GM18867 (cell line): ENCODE measurements around the gene MRPL54.
"Not testable (repeated sequence)": the region's sequence is repeated elsewhere in the genome, so short reads cannot be mapped to it uniquely, and the experiment has no call there.

ENCODE experiments used
- ATAC-seq: cut with Tn5 transposase; IDR thresholded peaks from one replicate; pipeline ENCODE4 v1.9.1; 2021; ENCODE audit warnings: mild to moderate bottlenecking, moderate library complexity; ENCODE audit not compliant: unreplicated experiment

MRPL54 gene

GRCh38 chr19:3740431-3740830, 22.1 kb upstream of the MRPL54 start:
- ATAC-seq = no peak

DNA sequence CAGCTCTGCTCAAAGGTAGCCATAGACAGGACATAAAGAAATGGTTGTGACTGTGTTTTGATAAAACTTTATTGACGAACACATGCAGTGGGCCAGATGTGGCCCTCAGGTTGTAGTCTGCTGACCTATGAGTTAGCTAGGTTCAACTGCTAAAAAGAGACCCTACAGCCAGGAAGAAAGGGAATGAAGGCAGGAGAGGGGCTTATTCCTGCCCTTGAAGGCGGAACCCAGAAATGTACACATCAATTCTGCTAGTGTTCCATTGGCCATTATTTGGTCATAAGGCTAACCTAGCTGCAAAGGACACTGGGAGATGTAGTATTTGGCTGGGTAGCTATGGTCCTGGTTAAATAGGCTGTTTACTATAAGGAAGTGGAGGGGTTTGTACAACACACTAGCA, 19.0 kb upstream of the MRPL54 start:
- ATAC-seq = no peak

- no peak for ATAC-seq
Measured at GRCh38 chr19:3745363-3746045, 17.0 kb upstream of the MRPL54 start.

GRCh38 chr19:3746371-3747056, 16.0 kb upstream of the MRPL54 start:
- no peak for ATAC-seq

- ATAC-seq = no peak
Measured at GRCh38 chr19:3748965-3749364, 13.5 kb upstream of the MRPL54 start.

DNA sequence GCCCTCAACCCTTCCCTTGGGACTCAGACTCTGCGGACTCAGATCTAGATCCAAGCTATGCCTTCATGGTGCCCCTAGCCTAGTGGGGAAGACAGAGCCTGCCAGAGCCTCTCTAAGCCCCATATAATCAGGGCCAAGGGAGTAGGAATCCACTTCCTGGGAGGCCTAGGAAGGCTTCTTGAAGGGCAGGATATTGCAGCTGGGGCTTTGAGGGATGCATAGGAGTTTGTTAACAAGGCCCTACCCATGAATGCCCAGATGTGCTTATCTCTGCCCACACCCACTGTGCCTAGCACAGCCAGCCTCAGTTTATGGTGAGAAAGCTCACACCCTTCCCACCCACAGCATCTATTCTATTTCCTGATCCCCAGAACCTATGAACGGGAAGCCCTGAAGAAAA, 12.3 kb upstream of the MRPL54 start:
- no peak for ATAC-seq

DNA sequence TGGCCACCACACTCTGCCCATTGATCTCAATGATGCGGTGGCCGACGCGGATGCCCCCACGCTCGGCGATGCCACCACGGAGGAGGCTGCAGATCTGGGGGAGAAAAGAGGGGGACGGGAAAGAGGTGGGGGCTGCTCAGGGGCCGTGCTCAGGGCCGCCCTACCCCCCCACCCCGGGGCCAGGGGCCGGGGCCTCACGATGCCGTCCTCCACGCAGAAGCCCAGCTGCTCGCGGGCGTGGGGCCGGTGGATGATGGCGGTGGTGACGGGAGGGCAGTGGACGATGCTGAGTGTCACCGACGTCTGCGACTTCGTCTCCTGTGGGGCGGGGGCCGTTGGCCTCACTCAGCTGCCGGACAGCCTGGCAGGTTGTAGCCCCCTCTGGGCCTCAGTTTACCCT, 11.2 kb upstream of the MRPL54 start:
- ATAC-seq = no peak

DNA sequence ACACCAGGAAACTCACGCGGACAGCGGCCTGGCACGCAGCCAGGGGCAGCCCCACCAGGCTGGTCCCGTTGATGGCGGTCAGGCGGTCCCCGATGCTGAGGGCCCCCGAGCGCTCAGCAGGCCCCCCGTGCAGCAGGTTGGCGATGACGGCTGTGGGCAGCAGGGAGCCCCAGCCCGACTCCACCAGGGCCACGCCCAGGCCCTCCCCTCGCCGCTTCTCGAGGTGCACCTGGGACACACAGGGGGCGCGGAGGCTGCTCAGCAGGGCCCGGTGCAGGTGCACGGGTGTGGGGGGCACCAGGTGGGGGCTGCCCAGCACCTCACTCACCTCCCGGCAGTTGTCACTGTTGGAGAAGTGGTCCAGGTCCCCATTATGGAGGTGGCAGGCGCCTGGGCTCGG, 10.0 kb upstream of the MRPL54 start:
- ATAC-seq = no peak

GRCh38 chr19:3753631-3754410, 8.7 kb upstream of the MRPL54 start:
- no peak for ATAC-seq

- ATAC-seq = not testable (repeated sequence)
Measured at GRCh38 chr19:3757705-3758104, 4.8 kb upstream of the MRPL54 start.

DNA sequence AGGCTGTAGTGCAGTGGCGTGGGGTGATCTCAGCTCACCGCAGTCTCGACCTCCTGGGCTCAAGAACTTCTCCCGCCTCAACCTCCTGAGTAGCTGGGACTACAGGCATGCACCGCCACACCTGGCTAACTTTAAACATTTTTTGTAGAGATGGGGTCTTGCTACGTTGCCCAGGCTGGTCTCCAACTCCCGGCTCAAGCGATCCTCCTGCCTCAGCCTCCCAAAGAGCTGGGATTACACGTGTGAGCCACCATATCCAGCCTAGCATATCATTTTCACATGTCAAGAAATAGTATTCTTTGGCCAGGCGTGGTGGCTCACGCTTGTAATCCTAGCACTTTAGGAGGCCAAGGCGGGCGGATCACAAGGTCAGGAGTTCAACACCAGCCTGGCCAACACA, 4.2 kb upstream of the MRPL54 start:
- ATAC-seq = not testable (repeated sequence)

DNA sequence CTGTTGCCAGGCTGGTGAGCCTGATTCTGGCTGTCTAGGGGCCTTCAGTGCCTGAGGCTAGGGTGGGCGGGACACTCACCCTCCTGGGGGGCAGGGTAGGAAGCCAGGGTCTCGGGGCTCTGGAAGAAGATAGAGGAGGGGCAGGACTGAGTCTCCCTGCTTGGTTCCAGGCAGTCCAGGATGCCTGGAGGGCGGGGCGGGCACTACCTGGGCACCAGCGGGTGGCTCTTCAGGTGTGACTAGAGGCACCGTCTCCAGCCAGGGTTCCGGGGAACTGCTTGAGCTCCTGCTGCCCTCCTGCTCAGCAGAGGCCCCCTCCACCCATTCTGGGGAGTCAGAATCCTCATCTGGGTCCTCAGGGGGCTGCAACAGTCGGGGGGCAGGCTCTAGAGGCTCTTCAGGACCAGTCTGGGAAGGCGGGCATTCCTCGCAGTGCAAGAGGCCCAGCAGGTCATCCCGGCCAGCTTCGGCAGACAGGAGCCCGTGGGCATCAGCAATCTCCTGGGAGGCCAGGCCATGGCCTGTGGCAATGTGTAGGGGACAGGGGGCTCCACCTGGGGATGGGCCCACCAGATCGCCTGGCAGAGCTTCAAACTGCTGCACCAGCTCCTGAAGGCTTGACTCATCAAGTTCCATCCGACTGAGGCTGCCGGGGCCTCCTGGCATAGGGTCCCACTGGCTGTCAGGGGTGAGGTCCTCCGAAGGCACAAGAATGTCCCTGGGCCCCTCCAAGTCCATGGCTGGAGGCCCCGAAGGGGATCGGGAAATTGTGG, 2.8 kb upstream of the MRPL54 start:
- no peak for ATAC-seq

DNA sequence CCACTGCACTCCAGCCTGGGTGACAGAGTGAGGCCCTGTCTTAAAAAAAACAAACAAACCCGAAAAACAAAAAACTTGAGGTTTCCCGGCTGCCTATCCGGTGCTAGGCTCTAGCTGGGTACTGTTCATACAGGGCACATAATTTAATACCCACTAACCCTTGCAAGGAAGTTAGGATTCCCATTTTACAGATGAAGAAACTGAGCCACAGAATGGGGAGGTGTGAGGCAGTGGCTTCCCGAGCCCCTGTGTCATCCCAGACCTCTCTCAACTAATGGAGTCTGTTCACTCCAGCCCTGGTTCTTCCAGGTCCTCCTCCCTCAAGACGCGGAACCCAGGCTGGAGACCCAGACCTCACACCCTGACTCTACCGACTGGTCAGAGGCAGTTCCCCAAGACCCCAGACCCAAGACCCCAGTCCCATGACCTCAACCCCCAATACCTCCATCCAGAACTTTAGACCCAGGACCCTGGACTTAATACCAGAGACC, 1.6 kb upstream of the MRPL54 start:
- no peak for ATAC-seq

- peak; percentile 59 for ATAC-seq
Measured at GRCh38 chr19:3761382-3762129, 926 bp upstream of the MRPL54 start, which contains the start of gene APBA3. TSS of gene APBA3 (minus strand) at chr19:3761692. CDS start at chr19:3760264, 1,428 bp downstream.

GRCh38 chr19:3762130-3762473, 380 bp upstream of the MRPL54 start:
- ATAC-seq = no peak

DNA sequence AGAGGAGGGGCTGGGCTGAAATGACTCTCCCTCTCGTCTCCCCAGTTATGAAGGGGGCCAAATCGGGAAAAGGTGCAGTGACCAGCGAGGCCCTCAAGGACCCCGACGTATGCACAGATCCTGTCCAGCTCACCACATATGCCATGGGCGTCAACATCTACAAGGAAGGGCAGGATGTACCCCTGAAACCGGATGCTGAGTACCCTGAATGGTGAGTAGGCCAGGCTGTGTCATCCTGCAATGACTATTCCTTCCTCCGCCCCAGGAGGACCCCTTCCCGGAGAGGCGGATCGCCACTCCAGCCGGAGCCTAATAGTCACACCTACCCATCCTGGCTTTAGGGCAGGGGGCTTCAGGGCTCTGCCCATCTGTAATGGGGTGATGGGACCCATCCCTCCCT, 2.6 kb downstream of the MRPL54 start:
- ATAC-seq = no peak

GRCh38 chr19:3765757-3766156, 3.3 kb downstream of the MRPL54 start:
- ATAC-seq = not testable (repeated sequence)

DNA sequence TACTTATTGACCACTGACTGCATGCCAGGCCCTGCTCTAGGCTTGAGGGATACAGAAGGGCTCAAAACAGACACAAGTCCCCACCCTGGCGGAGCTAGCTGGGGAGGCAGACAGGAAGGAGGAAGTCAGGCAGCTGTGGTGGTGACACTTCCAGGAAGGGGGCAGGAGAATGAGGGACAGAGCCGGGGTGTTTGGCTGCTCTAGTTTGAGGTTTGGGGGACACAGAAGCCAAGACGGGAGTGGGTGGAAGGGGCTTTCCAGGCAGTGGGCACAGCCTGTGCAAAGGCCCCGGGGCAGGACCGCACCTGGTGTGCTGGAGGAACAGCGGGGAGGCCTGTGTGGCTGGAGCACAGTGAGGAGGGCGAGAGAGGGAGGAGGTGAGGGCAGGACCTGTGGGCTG, 4.0 kb downstream of the MRPL54 start:
- no peak for ATAC-seq

DNA sequence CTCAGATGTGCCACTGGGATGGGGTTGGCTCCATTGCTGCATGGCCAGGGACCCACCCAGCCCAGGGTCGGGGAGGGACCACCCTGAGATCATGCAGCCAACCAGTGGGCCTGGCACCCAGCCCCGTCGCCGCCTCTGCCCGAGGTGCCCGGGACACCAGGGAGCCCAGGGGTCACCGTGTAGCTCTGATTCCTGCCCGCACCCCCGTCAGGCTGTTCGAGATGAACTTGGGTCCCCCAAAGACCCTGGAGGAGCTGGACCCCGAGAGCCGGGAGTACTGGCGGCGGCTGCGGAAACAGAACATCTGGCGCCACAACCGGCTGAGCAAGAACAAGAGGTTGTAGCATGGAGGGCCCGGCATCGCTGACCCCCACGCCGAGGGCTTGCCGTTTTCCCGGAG, 4.6 kb downstream of the MRPL54 start:
- ATAC-seq = no peak

DNA sequence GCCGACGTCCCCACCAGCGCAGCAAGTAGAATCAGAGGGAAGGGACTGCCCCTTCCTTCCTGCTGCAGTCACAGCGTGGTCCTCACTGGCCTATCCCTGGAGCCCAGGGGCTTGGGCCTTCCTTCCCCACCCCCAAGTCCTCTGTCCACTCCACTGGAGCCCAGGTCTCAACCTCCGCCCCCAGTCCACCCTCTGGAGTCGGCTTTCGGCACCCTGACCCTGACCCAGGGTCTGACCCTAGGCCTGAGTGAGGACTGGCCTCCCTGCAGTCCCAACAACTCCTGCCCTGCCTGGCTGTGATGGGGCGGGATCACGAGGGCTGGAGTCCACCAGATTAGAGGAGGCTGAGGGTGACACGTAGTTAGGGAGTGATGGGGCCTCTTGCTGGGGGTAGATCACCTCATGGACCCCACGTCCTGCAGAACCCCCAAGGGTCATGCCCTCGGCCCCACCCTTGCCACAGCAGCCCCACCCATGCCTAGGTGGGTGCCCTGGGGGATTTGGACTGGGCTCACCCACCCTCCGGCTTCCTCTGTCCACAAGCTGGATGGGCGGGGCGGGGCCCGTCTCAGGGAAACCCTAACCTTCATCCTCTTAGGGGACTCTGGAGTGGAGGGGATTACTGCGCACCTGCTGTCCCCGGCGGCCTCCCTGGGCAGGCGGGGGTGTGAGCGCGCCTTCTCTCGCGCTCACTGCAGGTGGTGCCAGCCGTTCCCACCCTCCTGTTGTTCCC, 5.7 kb downstream of the MRPL54 start:
- ATAC-seq = no peak
